HG02798 (cell line): ENCODE data around the gene GRK5.
"Not testable (repeated sequence)": the region's sequence is repeated elsewhere in the genome, so short reads cannot be mapped to it uniquely, and the experiment has no call there.

ENCODE experiments used
- ATAC-seq: cut with Tn5 transposase; IDR thresholded peaks from one replicate; pipeline ENCODE4 v1.9.1; 2021; ENCODE audit warnings: mild to moderate bottlenecking; ENCODE audit not compliant: unreplicated experiment, poor library complexity

The GRK5 gene

DNA sequence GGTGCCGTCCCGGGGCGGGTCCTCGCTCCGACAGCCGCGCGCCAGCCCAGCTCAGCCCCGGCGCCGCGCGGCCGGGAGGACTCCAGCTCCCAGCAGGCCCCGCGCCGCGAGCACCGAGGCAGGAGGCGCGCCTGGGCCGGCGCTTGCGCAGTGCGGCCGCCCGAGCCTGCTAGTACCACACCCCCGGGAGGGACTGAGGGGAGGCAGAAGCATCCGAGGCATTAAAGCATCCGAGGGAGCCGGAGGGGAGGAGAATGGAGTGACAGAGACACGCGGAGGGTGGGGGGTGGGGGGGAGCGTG lies at the start of gene GRK5:
Gene GRK5, plus strand, starts transcription at position 206 of the 301 bp plus-strand sequence. CDS start 347 bp downstream, outside the sequence.
- ATAC-seq: peak; percentile 86

DNA sequence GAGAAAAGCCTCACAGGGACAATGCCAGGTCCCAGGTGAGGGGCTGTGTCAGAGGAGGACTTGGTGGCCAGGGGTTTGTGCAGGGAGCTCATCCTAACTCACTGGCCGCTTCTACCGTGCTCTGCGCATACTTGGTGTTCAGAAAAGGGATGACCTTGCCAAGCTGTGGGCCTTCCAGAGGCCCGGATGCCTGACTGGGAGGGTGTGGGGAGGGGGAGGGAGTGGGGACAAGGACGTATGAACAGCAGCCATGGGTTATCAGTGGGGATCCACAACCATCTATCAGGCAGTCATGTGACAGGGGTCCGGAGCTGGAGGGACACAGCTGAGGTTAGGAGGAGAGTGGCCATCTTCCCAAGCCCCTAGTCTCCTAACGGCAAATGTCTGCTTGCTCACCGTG lies 48.0 kb upstream of the GRK5 start:
- ATAC-seq: no peak

DNA sequence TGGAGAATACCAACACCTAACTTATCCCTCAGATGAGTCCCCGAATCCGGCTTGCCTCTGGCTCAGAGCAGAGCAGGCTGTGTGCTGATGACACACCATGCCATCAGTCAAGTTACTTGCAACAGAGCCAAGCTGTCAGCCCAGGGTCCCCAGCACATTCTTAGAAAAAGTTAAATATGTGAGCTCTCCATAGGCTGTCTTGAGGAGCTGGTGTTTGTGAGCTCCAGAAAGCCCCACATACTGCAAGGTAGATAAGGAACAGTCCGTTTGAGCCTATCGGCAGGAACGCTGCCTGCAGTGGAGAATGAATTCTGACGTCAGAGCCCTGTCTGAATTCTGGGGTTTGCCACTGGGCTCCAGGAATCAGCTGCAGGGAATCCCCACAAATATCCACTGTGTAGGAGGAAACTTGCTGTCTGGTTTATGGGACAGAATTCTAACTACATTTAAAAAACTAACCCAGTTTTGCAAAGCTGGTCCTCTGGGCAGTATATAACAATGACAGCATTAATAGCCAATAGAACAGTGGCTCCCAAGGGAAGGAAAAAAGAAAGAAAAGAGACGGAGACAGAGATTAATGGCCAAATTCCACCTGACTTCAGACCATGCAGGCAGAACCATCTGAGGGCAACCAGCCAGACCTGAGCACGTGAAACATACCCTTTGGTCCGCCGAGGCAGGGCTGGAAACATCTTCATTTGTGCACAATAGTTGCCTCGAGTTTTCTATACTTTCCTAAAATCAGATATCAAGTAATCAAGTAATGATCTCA lies 45.5 kb upstream of the GRK5 start:
- no peak for ATAC-seq

DNA sequence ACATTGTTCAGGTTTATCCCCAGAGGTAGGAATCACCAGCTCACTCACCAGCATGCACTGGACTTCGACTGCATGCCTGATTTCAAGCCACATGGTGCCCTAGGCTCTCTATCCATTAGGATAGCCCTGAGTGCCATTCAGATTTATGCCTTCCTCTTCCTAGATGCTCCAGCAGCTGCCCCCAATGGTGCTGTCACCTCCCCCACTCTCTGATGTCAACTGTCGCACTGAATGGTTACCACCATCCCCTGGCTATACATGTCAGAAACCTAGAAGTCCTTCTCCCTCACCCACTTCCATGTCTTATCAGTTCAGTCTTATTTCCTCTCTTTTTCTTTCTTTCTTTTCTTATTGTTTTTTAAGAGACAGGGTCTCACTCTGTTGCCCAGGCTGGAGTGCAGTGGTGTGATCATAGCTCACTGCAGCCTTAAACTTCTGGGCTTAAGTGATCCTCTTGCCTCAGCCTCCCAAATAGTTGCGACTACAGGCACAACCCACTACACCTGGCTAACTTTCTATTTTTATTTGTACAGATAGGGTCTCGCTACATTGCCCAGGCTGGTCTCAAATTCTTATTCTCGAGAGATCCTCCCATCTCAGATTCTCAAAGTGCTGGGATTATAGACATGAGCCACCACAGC lies 44.8 kb upstream of the GRK5 start:
- no peak for ATAC-seq

DNA sequence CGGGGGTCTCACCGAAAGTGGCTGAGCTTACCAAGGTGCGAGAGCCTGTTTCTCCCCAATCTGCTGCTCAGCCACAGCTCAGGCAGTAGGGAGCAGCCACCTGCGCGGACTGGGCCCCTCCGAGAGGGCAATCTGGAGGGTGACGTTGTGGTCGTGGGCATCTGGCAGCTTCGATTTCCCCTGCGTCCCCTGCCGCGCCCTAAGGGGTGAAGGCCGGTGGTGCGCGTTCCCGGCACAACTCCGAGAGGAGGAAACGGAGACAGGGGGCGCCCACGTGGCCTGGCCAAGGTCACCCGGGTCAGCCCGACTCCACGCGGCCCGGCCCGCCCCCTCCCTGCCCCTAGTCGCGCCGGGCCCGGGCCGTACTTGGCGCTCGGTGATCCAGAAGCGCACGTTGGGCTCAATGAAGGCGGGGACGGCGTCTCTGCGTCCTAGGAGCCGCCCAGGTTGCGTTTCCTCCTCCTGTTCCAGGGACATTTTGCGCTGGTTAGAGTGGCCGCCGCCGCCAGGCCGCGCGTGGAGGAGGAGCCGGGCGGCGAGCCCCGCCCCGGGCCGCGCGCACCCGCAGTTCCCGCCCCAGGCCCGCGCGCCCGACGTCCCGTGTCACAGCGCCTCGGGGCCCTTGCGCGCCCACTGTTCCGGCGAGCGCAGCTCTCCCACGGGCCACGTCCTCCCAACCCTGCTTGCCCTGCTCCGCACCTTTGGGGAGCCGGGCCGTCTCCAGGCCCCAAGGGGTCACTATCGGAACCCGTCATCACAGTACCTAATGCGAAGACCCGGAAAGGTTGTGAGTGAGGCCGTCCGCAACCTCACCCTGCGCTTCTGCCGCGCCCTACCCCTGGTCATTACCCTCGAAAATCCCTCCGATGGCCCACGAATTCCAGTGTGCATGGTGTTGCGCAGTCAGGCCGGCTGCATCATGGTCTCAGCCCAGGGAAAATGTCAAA lies 41.9 kb upstream of the GRK5 start, which contains the start of gene SFXN4:
Gene SFXN4, minus strand, starts transcription at position 544 of the 947 bp plus-strand sequence. Its CDS starts 67 bp downstream, at position 477.
- ATAC-seq: peak; percentile 94

DNA sequence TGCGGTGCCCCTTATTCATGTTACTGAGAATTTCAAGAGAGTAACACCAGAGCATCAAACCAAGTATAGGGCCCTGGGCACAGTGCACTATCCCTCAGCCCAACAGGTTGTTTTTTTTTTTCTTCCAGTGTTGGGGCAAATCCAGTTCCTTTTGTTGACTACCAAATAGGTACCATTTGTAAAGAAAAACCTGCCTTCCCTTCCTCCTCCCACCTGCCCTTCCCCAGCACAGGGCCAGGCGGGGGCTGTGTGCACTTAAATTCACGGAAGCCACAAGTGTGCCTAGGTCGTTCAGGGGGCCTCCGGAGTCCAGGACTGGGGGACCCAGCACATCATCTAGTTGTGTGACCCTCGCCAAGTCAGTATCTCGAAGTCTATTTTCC lies 41.3 kb upstream of the GRK5 start:
- no peak for ATAC-seq

DNA sequence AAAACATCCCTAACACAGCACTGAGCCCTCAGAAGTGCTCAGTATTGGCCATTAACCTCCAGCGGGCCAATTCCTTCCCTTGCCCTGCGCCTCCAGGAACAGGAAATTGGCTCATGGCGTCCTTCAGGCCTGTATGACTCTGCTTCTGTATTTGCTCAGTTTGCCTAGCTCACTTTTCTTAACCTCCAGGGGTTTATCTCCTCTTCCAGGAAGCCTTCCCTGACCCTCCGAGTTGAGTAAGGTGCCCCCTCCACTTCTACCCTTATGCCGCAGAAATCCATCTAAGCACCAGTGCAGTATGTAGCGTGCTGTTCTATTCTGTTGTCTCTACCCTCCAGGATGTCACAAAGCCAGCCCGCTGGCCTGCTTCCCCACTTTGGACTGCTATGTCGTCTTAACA lies 40.8 kb upstream of the GRK5 start:
- no peak for ATAC-seq

DNA sequence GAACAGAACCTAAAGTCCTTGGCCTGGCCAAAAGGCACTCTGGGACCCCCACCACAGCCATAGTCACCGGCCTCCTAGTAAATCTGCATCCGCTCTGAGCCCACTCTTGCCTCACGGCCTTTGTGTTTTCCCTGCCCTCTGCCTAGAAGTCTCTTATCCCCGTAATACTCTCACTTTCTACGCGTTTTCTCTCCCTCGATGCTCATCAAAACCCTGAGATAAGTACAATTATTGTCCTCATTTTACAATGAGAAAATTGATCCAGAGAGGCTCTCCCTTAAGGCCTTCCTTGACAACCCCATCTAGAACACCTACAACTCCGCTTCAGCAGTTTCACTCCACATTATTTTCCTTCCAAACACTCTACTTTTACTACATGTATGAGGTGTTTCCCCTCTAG lies 40.3 kb upstream of the GRK5 start:
- no peak for ATAC-seq

DNA sequence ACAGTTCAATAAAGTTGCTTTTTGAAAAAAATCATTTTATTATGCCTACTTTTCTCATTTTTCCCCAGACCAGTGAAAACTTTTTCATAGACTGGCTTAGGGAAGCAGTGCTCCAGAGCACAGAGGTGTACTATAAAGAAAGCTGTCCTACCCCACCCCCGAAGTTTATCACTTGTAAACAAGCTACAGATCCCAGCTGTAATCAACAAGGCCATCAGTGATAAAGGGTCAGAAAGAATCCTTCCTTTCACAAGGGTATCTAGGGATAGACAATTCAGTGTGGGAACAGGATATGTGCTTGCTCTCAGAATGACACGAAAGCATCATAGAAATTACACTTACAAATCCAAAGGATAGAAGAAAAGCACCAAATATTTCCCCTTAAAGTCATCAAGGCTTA lies 33.3 kb upstream of the GRK5 start:
- ATAC-seq: no peak

DNA sequence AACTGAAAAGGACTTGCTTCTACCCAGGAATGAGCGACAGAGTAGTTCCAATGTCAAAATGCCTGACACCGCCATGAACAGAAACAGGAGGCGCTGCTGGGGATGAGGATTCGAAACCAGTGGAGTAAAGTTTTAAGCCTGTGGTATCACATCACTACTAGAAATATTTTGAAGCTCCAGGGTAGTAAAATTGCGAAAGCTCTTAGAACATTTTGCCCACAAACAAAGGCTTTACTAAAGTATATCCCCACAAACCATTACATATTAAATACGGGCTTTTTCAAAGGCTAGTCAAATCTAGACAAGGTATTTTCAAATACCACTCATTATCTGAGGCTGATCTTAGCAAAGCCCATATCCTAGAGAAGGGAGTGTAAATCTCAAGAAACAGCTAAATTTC lies 31.2 kb upstream of the GRK5 start:
- ATAC-seq: no peak

DNA sequence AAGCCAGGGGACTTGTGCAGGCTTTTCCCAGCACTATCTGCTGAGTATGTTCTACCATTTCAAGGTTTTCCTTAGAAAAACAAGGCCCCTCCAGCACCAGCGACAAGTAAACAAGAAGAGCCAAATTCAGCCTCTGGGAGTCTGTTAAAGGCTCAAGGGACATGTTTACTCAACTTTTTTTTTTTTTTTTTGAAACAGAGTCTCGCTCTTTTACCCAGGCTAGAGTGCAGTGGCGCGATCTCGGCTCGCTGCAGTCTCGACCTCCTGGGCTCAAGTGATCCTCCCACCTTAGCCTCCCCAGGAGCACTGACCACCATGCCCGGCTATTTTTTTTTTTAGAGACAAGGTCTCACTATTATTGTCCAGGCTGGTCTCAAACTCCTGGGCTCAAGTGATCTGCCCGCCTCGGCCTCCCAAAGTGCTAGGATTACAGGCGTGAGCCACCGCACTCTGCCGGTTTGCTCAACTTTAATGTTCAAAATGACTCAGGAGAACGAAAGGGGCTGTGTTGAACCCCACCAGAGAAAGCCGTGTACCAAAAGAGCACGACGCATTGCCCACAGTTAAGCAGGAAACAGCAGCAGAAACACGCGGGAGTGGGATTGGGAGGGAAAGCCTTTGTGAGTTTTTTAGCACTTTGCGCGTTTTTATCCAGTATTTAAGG lies 29.5 kb upstream of the GRK5 start:
- ATAC-seq: peak; percentile 30

DNA sequence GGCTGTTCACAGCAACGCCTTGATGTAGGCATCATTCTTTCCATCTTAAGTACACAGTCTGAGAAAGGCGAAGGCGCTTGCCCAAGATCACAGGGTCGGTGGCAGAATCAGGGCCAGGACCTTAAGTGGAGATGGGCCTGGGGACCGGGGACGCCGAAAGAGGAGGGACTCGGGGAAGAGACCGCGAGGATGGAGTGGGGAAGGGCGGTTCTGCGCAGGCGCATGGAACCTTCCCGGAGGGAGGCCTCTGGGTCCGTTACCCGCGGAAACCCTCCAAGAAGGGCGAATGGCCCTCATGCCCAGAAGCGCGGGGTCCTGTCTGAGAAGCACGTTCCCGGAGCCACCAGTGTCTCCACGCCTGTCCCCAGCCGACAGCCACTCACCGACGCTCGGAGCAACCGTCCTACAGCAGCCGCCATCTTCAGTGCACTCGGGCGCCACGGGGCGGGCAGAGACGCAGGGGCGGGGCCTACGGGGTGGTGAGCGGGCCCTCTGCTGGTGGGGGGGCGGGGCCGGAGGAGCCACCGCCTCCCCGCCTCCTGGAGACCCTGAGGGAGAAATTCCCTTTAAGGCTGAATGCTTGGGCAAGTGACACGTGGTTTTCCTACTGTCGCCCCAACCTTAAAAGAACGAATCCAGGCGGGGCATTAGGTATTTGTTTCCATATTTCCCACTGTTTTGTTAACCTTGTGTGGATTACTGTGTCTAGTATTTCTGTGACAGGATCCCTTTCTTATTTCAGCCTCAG lies 28.8 kb upstream of the GRK5 start, which contains the start of gene PRDX3:
Gene PRDX3, minus strand, starts transcription at position 441 of the 748 bp plus-strand sequence. Its CDS starts 22 bp downstream, at position 419.
- ATAC-seq: peak; percentile 97

DNA sequence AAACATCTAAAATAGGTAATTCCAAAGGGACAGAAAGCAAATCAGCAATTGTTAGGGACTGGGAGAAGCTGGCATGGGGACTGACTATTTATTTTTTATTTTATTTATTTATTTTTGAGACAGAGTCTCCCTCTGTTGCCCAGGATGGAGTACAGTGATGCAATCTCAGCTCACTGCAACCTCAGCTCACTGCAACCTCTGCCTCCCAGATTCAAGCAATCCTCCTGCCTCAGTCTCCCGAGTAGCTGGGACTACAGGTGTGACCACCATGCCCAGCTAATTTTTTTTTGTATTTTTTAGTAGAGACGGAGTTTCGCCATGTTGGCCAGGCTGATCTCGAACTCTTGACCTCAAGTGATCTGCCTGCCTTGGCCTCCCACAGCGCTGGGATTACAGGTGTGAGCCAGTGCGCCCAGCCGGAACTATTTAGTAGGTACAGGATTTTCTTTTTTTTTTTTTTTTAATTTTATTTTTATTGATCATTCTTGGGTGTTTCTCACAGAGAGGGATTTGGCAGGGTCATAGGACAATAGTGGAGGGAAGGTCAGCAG lies 26.4 kb upstream of the GRK5 start:
- not testable (repeated sequence) for ATAC-seq

DNA sequence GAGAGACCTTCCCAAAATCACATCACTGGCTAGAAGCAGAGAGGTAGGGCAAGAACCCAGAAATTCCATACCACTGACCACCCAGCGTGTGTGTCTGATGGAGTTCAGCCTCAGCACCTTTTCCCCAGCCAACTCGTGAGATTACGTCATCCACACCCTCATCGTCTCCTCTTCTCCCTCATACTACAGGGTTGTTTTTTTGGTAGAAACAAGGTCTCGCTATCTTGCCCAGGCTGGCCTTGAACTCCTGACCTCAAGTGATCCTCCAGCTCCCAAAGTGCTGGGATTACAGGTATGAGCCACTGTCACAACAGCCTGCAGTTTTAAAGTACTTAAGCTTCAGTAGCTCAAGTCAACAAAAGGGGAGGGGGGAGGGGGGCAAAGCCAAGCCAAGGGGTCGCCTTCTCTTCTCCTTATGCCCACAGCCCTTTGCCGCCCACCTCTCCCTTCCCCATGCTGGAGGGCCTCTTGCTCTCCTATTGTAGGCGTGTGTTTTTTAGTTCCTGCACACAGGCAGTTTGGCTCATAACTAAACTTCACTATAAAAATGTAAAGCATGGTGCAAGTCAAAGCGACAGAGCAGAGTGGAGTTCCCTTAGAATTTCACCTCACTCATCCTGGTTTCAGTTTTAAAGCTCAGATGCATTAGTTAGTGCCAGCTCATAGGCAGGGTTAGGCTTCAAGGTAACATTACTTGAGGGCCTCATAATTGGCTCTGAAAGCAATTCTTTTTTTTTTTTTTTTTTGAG lies 23.5 kb upstream of the GRK5 start:
- ATAC-seq: no peak

DNA sequence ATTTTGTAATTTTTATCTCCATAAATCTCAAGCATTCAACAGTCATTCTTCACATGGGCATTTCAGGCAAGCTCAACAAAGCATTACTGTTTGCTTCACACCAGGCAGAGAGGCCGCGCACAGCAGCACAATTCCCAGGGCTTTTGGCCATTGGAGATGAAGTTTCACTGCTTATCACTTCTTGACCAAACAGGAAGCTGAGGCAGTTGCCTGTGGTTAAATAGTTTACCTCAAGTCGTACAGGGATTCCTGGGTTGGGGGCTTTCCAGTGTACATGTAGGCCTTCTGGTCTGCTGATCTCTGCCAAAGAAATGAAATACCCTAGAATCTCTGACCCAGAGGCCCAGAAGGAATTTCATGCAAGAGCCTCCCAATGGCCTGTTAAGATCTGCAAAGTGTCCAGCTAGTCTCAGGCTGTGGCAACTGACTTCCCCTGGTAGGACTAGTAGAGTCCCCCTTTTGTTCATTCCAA lies 17.5 kb upstream of the GRK5 start:
- no peak for ATAC-seq

DNA sequence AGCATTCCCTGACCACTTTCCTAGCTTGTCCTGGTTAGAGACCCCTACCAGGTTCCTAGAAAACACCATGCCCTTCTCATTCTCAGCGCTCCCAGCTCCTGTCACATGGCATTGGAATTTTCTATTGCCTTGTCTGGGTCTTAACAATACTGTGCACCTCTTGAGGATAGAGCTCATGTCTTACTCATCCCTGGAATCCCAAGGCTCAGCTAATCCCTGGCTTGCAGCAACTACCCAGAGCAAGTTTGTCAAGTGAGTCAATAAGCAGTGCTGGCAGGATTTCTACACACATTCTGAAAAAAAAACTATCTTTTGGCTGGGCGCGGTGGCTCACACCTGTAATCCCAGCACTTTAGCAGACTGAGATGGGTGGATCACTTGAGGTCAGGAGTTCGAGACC lies 17.0 kb upstream of the GRK5 start:
- ATAC-seq: no peak

DNA sequence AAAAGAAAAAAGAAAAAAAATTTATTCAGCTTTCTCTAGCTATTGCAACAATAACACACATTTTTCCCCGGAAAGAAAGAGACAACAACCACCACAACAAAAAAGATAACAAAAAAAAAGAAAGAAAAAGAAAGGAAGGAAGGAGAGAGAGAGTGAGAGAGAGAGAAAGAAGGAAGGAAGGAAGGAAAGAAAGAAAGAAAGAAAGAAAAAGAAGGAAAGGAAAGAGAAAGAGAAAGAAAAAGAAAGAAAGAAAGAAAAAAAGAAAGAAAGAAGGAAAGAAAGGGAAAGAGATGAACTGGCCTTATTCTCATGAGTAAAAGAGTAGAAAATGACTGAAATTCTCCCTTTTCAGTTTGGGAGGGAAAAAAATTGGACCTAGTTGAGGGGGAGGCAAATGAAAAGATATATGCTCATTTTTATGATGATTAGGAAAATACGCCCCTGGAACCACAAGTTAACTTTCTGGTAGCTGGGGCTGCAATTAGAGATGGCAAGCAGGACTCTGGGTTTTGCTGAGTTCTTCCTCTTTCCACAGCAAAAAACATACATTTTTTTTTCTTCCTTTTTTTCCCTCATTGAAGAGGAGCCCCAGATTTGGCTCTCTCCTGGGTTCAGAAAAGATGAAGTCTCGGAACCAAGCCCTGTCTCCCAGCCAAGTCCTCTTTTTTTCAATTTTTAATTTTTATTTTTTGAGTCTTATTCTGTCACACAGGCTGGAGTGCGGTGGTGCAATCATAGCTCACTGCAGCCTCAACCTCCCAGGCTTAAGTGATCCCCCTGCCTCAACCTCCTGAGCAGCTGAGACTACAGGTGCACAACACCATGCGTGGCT lies 16.2 kb upstream of the GRK5 start:
- ATAC-seq: no peak

DNA sequence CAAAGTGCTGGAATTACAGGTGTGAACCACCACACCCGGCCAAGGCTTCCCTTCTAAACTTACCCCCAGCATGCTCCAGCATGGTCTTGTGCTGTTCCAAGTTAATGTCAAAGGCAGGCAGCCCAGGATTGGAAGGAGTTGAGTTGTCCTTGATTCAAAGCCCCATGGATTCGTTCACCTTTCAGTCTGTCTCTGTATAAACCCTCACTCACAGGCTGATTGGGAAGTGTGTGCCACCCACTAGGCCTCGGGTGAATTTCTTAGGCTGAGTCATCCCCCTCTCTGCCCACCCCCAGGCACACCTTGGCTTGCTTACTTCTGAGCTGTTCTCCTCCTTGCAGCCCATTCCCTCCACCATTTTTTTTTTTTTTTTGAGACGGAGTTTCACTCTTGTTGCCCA lies 15.5 kb upstream of the GRK5 start:
- no peak for ATAC-seq
